HPDE6-E6E7 (cell line): Measurements from ENCODE around the gene DEK.

Experiments used
- DNase-seq: peaks from one replicate; pipeline ENCODE4 v3.0.0; 2011; ENCODE audit warnings: missing footprints; ENCODE audit errors: extremely low spot score

The DEK gene

DNA sequence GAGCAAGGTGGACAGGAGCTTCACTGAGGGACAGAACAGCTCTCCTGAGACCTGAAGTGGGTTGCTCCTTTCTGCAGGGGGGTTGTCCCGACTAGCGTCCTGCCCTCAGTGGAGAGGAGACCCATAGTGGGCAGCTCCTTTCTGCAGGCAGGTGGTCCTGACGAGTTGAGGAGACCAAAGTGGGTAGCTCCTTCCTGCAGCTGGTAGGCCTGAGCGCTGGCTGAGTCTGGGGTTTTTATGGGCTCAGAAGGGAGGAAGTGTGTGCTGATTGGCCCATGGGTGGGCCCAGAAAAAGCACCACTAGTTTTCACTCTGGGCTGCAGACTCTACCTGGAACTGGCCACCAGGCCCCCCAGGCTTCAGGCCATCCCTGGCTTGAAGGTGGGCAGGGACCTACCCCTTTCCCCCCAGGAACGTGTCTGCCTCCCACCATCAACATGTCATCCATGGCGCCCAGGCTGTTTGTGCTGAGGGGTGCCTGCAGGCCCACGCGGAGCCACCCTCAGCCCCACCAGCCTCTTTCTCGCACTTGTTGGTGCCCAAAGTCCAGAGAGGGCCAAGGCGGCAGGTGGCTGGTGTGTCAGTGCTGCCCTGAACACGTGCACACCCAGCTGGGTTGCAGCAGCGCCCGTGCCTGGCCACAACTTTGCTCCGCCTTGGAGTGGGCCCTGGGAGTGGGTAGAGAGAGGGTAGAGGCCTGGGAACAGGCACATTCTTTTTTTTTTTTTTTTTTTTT, 1.6 kb upstream of the DEK start:
- DNase-seq = no peak

GRCh38 chr6:18264923-18265377, 620 bp upstream of the DEK start:
- DNase-seq = no peak

- DNase-seq = no peak
Measured at GRCh38 chr6:18263418-18264218, 712 bp downstream of the DEK start.

DNA sequence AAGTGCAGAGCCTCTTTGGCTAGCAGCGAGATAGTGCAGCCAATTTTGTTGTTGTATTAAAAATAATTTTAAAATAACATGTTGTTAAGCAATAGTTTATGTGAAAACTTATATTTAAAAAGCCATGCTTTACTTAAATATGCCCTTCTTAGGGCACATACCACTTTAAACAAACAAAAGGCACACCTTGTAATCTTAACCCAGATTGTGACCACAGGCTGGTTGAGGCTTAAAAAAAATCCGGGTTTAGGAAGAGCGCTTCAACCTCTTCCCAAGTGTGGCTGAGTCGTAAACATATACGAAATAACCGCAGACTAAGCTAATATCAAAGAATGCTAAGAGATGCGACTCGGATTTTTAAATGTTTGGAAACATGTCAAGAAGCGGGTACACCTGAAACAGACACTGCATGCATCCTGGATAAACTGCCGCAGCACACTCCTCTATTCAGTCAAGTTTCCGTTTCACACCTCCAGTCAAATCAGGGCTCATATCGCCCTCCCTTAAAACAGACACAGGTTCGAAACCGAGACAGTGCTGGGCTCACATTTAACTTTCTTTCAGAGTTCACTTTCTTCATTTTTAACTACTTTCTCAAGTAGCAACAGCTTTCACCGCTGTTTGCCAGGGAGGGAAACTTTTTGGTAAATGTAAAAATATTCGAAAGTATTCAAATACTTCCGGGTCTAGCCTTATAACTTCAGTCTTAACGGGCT, 1.5 kb downstream of the DEK start:
- no peak for DNase-seq

GRCh38 chr6:18261877-18262276, 2.5 kb downstream of the DEK start:
- DNase-seq = no peak

GRCh38 chr6:18260448-18261106, 3.8 kb downstream of the DEK start:
- no peak for DNase-seq

DNA sequence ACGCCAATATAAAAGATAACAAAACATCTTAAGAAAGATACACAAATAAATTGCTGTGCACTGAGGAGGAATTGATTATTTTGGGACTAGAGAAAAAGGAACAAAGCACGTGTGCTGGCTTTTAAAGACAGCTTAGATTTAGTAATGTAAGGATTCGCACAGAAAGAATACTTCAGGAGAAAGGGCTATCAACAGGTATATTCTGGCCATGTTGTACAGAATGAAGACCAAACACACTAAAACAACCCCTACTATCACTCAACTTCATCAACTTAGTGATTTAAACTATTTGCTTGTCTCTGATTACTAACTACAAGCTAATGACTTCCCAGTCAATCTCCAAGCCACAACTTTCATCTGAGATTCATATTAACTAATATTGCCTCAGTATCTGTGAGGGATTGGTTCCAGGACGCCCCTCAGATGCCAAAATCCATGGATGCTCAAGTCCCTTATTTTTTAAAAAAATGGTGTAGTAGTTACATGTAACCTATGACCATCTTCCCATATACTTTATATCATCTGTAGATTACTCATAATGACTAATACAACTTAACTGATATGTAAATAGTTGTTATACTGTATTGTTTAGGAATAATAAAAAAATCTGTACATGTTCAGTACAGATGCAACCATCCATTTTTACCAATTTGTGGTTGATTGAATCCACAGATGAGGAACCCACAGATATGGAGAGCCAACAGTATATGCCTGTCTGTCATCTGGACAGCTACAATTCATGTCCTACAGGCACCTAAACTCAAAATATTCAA, 4.5 kb downstream of the DEK start:
- no peak for DNase-seq

DNA sequence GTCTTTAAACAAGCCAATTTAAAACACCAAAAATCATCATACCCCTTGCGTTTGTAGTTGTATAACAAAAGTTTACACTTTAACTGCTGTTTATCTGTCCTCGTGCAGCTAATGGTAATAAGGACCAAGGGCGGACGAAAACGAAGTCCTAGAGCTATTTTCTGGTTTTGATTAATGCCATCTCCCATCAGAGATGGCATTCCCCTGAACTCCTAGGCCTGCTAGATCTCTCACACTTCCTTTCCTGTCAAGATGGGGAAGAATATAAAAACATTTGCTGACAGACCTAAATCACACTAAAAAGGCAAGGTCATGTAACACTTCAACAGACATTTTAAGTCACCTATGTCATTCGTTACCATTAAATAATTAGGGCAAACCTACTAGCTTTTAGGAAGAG, 9.5 kb downstream of the DEK start:
- DNase-seq = no peak

DNA sequence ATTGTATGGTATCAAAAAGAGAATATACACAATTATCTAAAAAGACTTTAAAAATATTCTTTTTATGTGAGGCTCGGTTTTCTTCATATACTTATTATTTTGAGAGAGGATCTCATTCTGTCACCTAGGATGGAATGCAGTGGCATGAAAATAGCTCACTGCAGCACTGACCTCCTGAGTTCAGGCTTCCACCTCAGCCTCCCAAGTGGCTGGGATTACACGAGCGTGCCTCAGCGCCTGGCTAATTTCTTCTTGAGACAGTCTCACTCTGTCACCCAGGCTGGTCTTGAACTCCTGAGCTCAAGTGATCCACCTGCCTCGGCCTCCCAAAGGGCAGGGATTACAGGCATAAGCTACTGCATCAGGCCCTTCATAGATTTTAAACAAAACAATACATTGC, 10.7 kb downstream of the DEK start:
- DNase-seq = no peak

DNA sequence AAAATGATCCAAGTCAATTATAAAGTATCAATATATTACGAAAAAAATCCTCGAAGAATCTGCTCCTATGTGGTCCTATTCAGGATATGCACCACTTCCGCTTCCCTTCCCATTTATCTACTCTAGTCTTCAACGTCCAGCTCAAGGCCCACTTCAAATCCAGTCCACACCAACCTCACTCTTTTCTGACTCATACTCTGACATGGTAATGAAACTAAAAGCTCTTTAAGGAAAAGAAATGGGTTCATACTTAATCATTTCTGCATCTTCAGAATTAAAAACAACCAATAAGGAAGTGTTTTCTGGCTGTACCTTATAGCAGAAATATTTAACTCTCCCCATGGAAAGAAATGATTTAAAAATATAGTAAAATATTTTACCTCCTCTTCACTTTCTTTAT, 15.1 kb downstream of the DEK start:
- DNase-seq = no peak

DNA sequence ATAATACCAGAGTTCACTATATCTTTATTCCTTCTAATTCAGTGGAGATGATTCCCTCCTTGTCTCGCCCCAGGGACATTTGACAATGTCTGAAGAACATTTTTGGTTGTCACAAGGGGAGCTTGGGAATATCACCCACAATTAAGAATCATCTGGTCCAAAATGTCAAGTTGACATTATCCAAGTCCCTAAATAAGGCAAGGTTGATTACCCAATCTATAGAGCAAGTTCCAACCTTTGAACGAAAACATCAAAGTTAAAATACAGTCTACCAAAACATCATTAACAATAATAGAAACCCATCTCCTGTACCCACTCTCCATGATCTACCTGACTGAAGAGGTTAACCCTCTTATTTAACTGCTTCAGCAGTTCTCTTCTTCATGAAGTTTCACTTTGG, 15.6 kb downstream of the DEK start:
- DNase-seq = no peak

GRCh38 chr6:18247002-18247401, 17.3 kb downstream of the DEK start:
- no peak for DNase-seq

- no peak for DNase-seq
Measured at GRCh38 chr6:18246205-18246604, 18.1 kb downstream of the DEK start.

- DNase-seq = no peak
Measured at GRCh38 chr6:18245642-18246041, 18.7 kb downstream of the DEK start.

DNA sequence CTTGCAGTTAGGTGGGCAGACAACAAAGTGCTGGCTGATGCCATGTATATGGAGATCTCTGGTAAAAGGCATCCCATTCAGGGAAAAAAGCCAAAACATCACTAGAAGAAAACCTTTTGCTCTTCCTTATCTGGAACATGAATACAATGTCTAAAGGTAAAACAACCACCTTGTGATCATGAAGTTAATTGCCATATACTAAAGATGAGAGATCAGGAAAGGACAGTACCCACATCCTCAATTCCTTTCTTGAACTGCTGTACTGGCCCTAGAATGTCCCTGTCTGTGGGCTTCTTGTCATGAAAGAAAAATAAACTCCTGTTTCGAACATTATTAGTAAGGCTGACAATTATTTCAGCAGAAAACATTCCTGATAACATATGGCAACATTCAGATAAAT, 19.3 kb downstream of the DEK start:
- no peak for DNase-seq

DNA sequence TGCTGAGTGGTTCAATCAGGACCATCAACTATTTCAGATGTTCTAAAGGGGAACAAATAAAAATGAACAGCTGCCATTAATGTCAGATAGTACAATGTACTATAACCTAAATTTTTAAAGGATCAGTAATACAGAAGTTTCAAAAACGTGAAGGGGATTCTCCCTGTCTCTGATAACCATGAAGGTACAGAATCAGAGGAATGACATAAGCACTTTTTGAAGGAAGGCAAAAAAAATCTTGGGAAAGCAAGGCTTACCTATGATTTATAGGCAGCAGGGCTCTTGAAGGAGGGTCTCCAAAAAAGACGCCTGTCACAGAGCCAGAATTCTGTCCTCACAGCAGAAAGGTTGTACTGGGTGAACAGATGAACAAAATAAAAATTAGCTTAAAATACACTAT, 20.1 kb downstream of the DEK start:
- no peak for DNase-seq

DNA sequence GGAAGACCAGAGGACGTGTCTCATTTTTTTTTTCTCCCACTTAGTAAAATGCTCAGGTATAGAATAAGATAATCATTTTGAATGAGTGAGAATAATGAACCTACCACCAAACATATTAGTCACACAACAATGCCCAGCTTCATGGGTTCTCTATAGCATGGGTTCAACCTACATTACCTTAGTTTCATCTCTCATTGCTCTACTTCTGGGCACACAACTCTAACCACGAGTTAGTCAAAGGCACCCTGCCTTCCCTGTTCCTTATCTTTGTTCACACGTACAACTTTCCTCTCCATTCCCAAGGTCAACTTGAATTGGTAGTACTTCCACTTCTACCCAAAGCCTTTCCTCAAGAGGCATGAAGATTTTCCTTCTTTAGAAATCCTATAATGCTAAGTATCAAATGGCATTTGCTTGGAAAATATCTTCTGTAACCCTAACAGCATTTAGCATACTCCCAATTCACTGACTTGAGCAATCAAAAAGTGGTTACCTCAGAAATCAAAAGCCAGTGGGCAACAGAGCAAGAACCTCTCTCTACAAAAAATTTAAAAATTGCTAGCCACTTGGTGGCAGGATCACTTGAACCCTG, 20.9 kb downstream of the DEK start:
- DNase-seq = no peak

DNA sequence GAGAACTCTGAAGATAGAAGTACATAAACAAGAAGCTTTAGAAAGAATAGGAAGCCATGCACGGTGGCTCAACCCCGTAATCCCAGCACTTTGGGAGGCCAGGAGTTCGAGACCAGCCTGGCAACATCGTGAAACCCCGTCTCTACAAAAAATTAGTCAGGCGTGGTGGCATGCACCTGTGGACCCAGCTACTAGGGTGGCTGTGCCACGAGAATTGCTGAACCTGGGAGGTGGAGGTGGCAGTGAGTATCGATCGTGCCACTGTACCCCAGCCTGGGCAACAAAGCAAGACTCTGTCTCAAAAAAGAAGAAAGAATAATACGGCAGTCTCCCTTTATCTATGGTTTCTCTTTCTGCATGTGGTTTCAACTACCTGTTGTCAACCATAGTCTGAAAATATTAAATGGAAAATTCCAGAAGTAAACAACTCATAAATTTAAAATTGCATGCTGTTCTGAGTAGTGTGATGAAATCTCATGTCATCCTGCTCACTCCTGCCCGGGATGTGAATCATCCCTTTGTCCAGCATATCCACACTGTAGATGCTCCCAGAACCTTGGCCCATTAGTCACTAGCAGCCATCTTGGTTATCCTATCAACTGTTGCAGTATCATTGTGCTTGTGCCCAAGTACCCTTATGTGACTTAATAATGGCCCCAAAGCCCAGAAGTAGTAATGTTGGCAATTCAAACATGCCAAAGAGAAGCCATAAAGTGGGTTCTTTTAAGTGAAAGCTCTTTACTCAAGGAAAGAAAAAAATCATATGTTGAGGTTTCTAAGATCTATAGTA, 22.1 kb downstream of the DEK start:
- peak; percentile 55 for DNase-seq

DNA sequence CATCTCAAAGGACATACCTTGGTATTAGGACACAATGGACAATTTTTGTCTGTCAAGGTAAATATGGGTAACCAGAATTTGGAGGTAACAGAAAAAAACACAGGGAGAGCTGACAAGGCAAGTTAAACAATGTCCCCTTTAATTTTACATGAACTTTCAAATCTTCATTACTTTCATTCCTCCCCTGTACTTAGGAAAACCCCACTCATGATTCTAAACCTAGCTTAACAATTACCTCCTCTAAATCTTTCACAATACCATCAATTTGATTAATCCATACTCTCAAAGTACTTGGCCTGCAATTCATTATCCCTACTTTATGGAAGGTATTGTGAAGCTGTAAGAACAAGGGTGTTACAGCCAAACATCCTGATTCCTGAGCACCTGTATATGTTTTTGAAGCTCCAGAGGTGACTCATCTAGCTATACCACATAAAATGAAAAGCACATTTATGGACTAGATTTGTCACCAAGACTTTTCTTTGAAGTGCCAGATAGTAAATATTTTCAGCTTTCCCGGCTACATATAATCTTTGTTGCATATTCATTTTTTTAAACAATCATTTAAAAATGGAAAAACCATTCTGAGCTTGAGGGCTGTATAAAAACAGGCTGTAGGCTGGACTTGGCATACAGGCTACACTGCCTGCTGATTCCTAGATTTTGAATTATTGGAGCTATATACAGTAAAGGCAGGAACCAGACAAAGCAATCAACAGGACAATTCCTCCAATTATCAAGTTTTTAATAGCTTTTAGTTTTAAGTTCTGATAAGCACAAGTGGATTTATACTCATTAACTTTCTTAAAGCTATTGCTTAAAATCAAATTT, 22.9 kb downstream of the DEK start:
- DNase-seq = no peak
